Ishikawa (cell line): Measurements from ENCODE around the gene FLNC.

ENCODE experiments used
- CEBPB ChIP-seq: IDR thresholded peaks from 2 replicates; pipeline ENCODE4 v1.6.1; 2012
- EP300 ChIP-seq: IDR thresholded peaks from 2 replicates; pipeline ENCODE4 v1.6.1; 2012; ENCODE audit warnings: borderline replicate concordance
- FOXM1 ChIP-seq: IDR thresholded peaks from 2 replicates; pipeline ENCODE4 v1.6.1; 2012; ENCODE audit warnings: low read depth, borderline replicate concordance
- NFIC ChIP-seq: IDR thresholded peaks from 2 replicates; pipeline ENCODE4 v1.6.1; 2012
- REST ChIP-seq: IDR thresholded peaks from 2 replicates; pipeline ENCODE4 v1.6.1; 2012; ENCODE audit warnings: low read depth, mild to moderate bottlenecking
- TAF1 ChIP-seq: IDR thresholded peaks from 2 replicates; pipeline ENCODE4 v1.6.1; 2012; ENCODE audit warnings: low read depth, mild to moderate bottlenecking
- YY1 ChIP-seq: IDR thresholded peaks from 2 replicates; pipeline ENCODE4 v1.6.1; 2012; ENCODE audit warnings: low read depth
- ZBTB7A ChIP-seq: IDR thresholded peaks from 2 replicates; pipeline ENCODE4 v1.6.1; 2012; ENCODE audit warnings: low read depth

- no peak for TF ChIP-seq TAF1
- no peak for TF ChIP-seq REST
- no peak for TF ChIP-seq FOXM1
- no peak for TF ChIP-seq EP300
- no peak for TF ChIP-seq ZBTB7A
- no peak for TF ChIP-seq NFIC
- no peak for TF ChIP-seq CEBPB
- no peak for TF ChIP-seq YY1
Measured at GRCh38 chr7:128832880-128833147, 2.6 kb downstream of the FLNC start.
